ENCODE results near the gene MATCAP1.
A peak's percentile ranks its signal among the peaks of the same experiment; 100 is the strongest.

MATCAP1 gene

GRCh38 chr16:67177743-67178699 is 5.7 kb downstream of the MATCAP1 start:
- H3K79me2 ChIP-seq (ENCODE audit: control insufficient read depth, low read length), result 0 out of 2 replicates have a peak, but pooled peaks cover 5% of the 10 kb centered on the region
- H3K9me3 ChIP-seq (ENCODE audit: control insufficient read depth, insufficient read depth, low read length), result no peaks in the 10 kb centered on the region
- no peak for TF ChIP-seq EZH2phosphoT487 (IDR thresholded peaks at IDR 0.05; ENCODE audit: borderline replicate concordance, low read length)
- TF ChIP-seq CTCF (IDR thresholded peaks at IDR 0.05; ENCODE audit: low read depth, low read length, poor library complexity, severe bottlenecking), result no peak
- peaks cover 7% of the 10 kb centered on the region; the same call in 1 of the 2 replicates for H4K20me1 ChIP-seq (ENCODE audit: control insufficient read depth, insufficient read depth, low read depth, low read length)
- H3K4me2 ChIP-seq (ENCODE audit: low read length), result peak overlapping the region; percentile 69
- H3K36me3 ChIP-seq (ENCODE audit: control insufficient read depth, low read length), result no peaks in the 10 kb centered on the region
- no peaks in the 10 kb centered on the region for H3K9me2 ChIP-seq (replicated peaks; ENCODE audit: control insufficient read depth, low read length)
- H3K4me3 ChIP-seq (ENCODE audit: low read length), result peak overlapping the region; percentile 67
- H3F3A ChIP-seq (ENCODE audit: control insufficient read depth, insufficient read depth), result no peaks in the 10 kb centered on the region; the same call in 1 of the 2 replicates
- no peak overlapping the region for H3K27ac ChIP-seq (ENCODE audit: low read depth, low read length)
- peaks cover 33% of the 10 kb centered on the region for H3K4me1 ChIP-seq (ENCODE audit: control insufficient read depth, low read length)
- H3K27me3 ChIP-seq (ENCODE audit: control insufficient read depth, low read length), result peaks cover 42% of the 10 kb centered on the region

DNA sequence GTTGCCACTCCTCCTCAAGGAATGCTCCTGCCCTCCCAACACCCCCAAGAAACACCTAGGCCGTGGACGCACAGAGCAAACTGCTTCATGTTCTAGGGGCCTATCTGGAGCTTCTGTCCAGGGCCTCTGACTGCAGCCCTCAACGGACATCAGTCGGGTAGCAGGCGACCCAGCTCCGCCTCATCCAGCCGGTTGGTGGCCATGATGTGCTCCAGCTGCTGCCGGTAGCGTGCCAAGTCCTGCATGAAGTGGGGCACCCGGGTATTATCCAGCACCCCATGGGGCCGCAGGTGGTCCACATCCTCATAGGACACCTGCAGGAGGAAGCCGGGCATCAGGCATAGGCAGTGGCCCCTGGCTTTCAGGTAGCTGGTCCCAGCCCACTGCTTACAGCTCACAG is 7.1 kb downstream of the MATCAP1 start:
- Histone ChIP-seq H3K27ac (ENCODE audit: low read depth, low read length) (no peak overlapping the region), H3K4me3 (ENCODE audit: low read length) (no peak overlapping the region), H3K36me3 (ENCODE audit: control insufficient read depth, low read length) (no peaks in the 10 kb centered on the region), H3K9me3 (ENCODE audit: control insufficient read depth, insufficient read depth, low read length) (no peaks in the 10 kb centered on the region), H3F3A (ENCODE audit: control insufficient read depth, insufficient read depth) (no peaks in the 10 kb centered on the region; the same call in 1 of the 2 replicates), H4K20me1 (ENCODE audit: control insufficient read depth, insufficient read depth, low read depth, low read length) (0 out of 2 replicates have a peak, but pooled peaks cover 4% of the 10 kb centered on the region), H3K4me1 (ENCODE audit: control insufficient read depth, low read length) (peaks cover 24% of the 10 kb centered on the region), H3K27me3 (ENCODE audit: control insufficient read depth, low read length) (peaks cover 47% of the 10 kb centered on the region), H3K79me2 (ENCODE audit: control insufficient read depth, low read length) (no peaks in the 10 kb centered on the region), H3K4me2 (ENCODE audit: low read length) (no peak overlapping the region), H3K9me2 (replicated peaks; ENCODE audit: control insufficient read depth, low read length) (no peaks in the 10 kb centered on the region)
- no peak for TF ChIP-seq CTCF (IDR thresholded peaks at IDR 0.05; ENCODE audit: low read depth, low read length, poor library complexity, severe bottlenecking)
- no peak for TF ChIP-seq EZH2phosphoT487 (IDR thresholded peaks at IDR 0.05; ENCODE audit: borderline replicate concordance, low read length)

DNA sequence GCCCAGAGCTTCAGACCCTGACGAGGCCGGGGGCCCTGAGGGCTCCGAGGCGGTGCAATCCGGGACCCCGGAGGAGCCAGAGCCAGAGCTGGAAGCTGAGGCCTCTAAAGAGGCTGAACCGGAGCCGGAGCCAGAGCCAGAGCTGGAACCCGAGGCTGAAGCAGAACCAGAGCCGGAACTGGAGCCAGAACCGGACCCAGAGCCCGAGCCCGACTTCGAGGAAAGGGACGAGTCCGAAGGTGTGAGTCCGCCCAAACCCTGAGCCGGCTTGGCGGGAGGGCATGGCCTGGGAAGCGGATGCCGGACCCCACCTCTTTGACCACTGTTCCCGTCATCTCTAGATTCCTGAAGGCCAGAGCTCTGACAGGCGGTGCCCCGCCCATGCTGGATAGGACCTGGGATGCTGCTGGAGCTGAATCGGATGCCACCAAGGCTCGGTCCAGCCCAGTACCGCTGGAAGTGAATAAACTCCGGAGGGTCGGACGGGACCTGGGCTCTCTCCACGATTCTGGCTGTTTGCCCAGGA is 9.0 kb downstream of the MATCAP1 start:
- H3K4me3 ChIP-seq (ENCODE audit: low read length), result peak overlapping the region; percentile 67
- H3K4me2 ChIP-seq (ENCODE audit: low read length), result peak overlapping the region; percentile 89
- H3K4me1 ChIP-seq (ENCODE audit: control insufficient read depth, low read length), result peaks cover 34% of the 10 kb centered on the region
- H3K27ac ChIP-seq (ENCODE audit: low read depth, low read length), result no peak overlapping the region
- no peaks in the 10 kb centered on the region for H3K79me2 ChIP-seq (ENCODE audit: control insufficient read depth, low read length)
- no peaks in the 10 kb centered on the region for H3K9me3 ChIP-seq (ENCODE audit: control insufficient read depth, insufficient read depth, low read length)
- H3K9me2 ChIP-seq (replicated peaks; ENCODE audit: control insufficient read depth, low read length), result no peaks in the 10 kb centered on the region
- no peaks in the 10 kb centered on the region; the same call in 1 of the 2 replicates for H3F3A ChIP-seq (ENCODE audit: control insufficient read depth, insufficient read depth)
- H3K27me3 ChIP-seq (ENCODE audit: control insufficient read depth, low read length), result peaks cover 64% of the 10 kb centered on the region
- H4K20me1 ChIP-seq (ENCODE audit: control insufficient read depth, insufficient read depth, low read depth, low read length), result 0 out of 2 replicates have a peak, but pooled peaks cover 4% of the 10 kb centered on the region
- H3K36me3 ChIP-seq (ENCODE audit: control insufficient read depth, low read length), result no peaks in the 10 kb centered on the region
- TF ChIP-seq CTCF (IDR thresholded peaks at IDR 0.05; ENCODE audit: low read depth, low read length, poor library complexity, severe bottlenecking) (no peak), EZH2phosphoT487 (IDR thresholded peaks at IDR 0.05; ENCODE audit: borderline replicate concordance, low read length) (no peak)
